HUES64 (cell line): Measurements from ENCODE around the gene FH. TPM values are rescaled to one million over a fixed set of nuclear protein-coding genes. Genes with fewer than 3 reads are reported as not detected.

ENCODE experiments used
- H3K27ac ChIP-seq: 2 replicates; pipeline ENCODE4 v1.7.0; 2013; ENCODE audit warnings: low read depth, low read length, inconsistent platforms
- H3K27me3 ChIP-seq: 2 replicates; pipeline ENCODE4 v1.6.1; 2013; ENCODE audit warnings: mild to moderate bottlenecking, low read length; ENCODE audit not compliant: insufficient read depth
- H3K36me3 ChIP-seq: 2 replicates; pipeline ENCODE4 v1.6.1; 2013; ENCODE audit warnings: mild to moderate bottlenecking, low read length; ENCODE audit not compliant: insufficient read depth
- H3K4me1 ChIP-seq: 2 replicates; pipeline ENCODE4 v1.6.1; 2013; ENCODE audit warnings: mild to moderate bottlenecking, low read length, moderate library complexity; ENCODE audit not compliant: insufficient read depth
- H3K4me3 ChIP-seq: 2 replicates; pipeline ENCODE4 v1.5.1; 2013; ENCODE audit warnings: mild to moderate bottlenecking, low read length, moderate library complexity
- H3K9ac ChIP-seq: 2 replicates; pipeline ENCODE4 v1.6.1; 2013; ENCODE audit warnings: mild to moderate bottlenecking, low read depth, low read length
- H3K9me3 ChIP-seq: 2 replicates; pipeline ENCODE4 v1.6.1; 2013; ENCODE audit warnings: low read depth, low read length; ENCODE audit not compliant: insufficient read depth
- WGBS: fragments of 150-250, 120-280 bp; methylation state at CpG from one replicate; pipeline ENCODE4 v1.1.7; 2013; ENCODE audit warnings: missing lambda C conversion rate; 5-methylcytosine and 5-hydroxymethylcytosine counted together
- polyA plus RNA-seq, 2 experiments: library from polyadenylated mRNA; stranded (reverse); fragments of 50-300 nt; gene quantifications; one replicate each; pipeline ENCODE4 v1.2.3, GENCODE V29; 2013

FH gene
- 52.8 TPM for polyA plus RNA-seq (2013, experiment 1 of 2)
- 56.6 TPM for polyA plus RNA-seq (2013, experiment 2 of 2)

DNA sequence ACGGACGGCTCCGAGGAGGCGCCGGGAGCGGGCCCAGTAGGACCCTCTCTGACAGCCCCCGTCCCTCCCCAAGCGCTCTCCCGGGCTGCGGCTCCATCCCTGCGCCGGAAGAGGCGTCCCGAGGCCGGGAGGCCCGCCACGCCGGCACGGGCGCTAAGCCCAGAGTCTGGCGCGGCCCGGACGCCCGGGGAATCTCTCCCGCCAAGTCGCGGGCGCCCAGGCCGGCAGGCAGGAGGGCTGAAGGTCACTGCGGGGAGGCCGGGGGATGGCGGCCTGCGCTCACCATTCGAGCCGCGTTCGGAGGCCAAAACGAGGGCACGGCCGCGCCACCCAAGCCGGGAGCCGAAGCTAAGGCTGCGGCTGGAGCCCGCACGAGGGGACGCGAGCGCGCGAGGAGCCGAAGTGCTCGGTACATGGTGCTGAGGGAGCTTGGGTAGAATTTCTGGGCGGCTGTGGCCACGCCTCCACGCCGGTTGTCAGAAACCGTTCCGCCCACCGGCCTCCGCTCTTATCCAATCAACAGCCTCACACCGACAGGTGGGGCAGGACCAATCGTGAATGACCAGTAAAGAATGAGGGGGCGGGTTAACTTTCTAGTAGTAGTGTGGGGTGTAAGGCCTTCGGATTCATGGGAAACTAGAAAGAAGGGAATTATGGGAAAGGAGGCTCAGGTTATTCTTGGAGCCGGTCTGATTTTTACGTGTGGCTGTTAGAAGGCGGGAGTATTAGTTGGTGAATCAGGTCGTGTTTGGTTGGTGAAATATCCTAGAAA, at the start of gene FH:
Gene FH, minus strand, starts transcription at position 448 of the 772 bp plus-strand sequence. Its CDS starts 33 bp downstream, at position 415.
- Histone ChIP-seq H3K4me1 (peaks cover 17% of the 10 kb centered on the region), H3K9me3 (no peaks in the 10 kb centered on the region), H3K9ac (peak within 1 kb of the TSS; percentile 73), H3K27ac (peak within 1 kb of the TSS; percentile 52; the same call in 1 of the 2 replicates), H3K36me3 (peaks cover 19% of the 10 kb centered on the region), H3K4me3 (peak within 1 kb of the TSS; percentile 85), H3K27me3 (peaks cover 24% of the 10 kb centered on the region)
- under 1% methylated on average over 69 of the region's 70 CpGs for WGBS

DNA sequence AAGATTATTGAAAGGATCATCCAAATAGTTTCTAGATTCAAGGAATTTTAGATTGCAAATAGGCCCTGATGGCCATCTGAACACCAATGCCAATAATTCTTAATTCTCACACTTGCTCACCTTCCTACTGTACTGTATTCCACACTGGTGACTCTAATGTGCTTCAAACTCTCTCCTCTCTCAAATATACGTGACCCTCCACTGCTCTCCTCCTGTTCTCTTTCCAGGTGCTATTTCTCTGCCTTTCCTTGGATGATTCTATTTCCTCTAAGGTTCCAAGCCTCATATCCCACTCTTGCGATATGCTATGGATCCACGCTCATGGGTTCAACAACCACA, 41.3 kb upstream of the FH start:
- no peak overlapping the region for H3K9ac ChIP-seq
- no peaks in the 10 kb centered on the region for H3K9me3 ChIP-seq
- H3K27me3 ChIP-seq = no peaks in the 10 kb centered on the region
- H3K27ac ChIP-seq = no peak overlapping the region
- no peak overlapping the region for H3K4me3 ChIP-seq
- 91% methylated on average over 3 of the region's 3 CpGs for WGBS
- no peaks in the 10 kb centered on the region for H3K4me1 ChIP-seq
- H3K36me3 ChIP-seq = no peaks in the 10 kb centered on the region

DNA sequence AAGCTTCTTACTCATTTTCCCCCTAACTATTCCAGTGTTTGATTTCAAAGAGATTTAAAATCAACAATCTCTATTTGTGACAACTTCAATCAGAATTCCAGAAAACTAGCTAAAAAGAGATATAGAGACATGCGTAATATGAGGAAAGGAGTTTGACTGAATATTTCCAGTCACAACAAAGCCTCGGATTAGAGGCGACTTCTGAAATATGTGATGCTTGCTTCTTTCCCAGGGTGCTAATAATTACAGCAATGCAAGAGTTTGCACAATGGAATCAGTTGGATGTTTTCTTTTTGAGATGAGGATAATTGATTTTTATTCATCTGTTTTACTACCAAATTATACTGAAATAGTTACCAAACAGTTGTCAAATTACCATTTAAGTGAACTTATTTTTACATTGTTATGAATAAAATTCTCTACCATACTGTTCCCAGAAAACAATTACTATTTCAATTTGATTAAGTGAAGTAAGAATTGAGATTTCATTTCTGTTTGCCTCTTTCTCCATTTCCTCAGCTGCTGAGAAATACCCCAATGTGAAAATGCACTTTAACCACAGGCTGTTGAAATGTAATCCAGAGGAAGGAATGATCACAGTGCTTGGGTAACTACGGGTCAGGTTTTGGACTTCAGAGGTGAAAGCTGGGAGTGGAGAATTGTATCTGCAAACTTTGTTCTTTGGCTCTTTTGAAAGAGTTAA, 40.7 kb upstream of the FH start:
- 95% methylated on average over 4 of the region's 4 CpGs for WGBS
- Histone ChIP-seq H3K27ac (no peak overlapping the region), H3K36me3 (no peaks in the 10 kb centered on the region), H3K9me3 (no peaks in the 10 kb centered on the region), H3K4me1 (no peaks in the 10 kb centered on the region), H3K27me3 (no peaks in the 10 kb centered on the region), H3K9ac (no peak overlapping the region), H3K4me3 (no peak overlapping the region)

- Histone ChIP-seq H3K9ac (no peak overlapping the region), H3K9me3 (no peaks in the 10 kb centered on the region), H3K27me3 (no peaks in the 10 kb centered on the region), H3K4me1 (no peaks in the 10 kb centered on the region), H3K36me3 (no peaks in the 10 kb centered on the region), H3K4me3 (no peak overlapping the region), H3K27ac (no peak overlapping the region)
- 91% methylated on average over 5 of the region's 5 CpGs for WGBS
Observed at GRCh38 chr1:241557551-241558193, 38.1 kb upstream of the FH start.

DNA sequence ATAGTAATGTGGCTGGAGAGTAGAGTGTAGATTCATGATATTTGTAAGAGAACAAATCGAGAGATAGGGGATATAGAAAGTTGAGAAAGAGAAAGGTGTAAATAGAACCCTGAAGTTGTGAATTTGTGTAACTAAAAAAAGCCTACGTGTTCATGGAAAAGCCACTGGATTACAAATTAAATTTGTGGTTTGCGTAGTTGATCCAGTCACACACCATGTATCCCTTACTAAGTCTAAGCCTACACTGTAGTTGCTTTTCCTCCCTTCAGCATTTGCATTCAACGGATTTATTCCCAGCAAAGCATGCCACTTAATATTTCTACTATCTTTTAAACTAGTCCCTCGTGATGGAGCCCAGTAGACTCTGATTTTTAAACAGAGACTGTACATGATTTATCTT, 37.5 kb upstream of the FH start:
- Histone ChIP-seq H3K27me3 (no peaks in the 10 kb centered on the region), H3K27ac (no peak overlapping the region), H3K4me1 (no peaks in the 10 kb centered on the region), H3K36me3 (no peaks in the 10 kb centered on the region), H3K9me3 (no peaks in the 10 kb centered on the region), H3K4me3 (no peak overlapping the region), H3K9ac (no peak overlapping the region)
- WGBS = 96% methylated on average over 5 of the region's 5 CpGs

GRCh38 chr1:241555526-241555925, 36.0 kb upstream of the FH start:
- no peaks in the 10 kb centered on the region for H3K27me3 ChIP-seq
- no peak overlapping the region for H3K9ac ChIP-seq
- 95% methylated on average over 3 of the region's 3 CpGs for WGBS
- H3K36me3 ChIP-seq = no peaks in the 10 kb centered on the region
- no peak overlapping the region for H3K27ac ChIP-seq
- no peak overlapping the region for H3K4me3 ChIP-seq
- no peaks in the 10 kb centered on the region for H3K9me3 ChIP-seq
- H3K4me1 ChIP-seq = no peaks in the 10 kb centered on the region

GRCh38 chr1:241553886-241554592, 34.5 kb upstream of the FH start:
- Histone ChIP-seq H3K4me1 (no peaks in the 10 kb centered on the region), H3K27me3 (no peaks in the 10 kb centered on the region), H3K9me3 (no peaks in the 10 kb centered on the region), H3K9ac (no peak overlapping the region), H3K27ac (no peak overlapping the region), H3K4me3 (no peak overlapping the region), H3K36me3 (no peaks in the 10 kb centered on the region)
- 96% methylated on average over 7 of the region's 7 CpGs for WGBS

DNA sequence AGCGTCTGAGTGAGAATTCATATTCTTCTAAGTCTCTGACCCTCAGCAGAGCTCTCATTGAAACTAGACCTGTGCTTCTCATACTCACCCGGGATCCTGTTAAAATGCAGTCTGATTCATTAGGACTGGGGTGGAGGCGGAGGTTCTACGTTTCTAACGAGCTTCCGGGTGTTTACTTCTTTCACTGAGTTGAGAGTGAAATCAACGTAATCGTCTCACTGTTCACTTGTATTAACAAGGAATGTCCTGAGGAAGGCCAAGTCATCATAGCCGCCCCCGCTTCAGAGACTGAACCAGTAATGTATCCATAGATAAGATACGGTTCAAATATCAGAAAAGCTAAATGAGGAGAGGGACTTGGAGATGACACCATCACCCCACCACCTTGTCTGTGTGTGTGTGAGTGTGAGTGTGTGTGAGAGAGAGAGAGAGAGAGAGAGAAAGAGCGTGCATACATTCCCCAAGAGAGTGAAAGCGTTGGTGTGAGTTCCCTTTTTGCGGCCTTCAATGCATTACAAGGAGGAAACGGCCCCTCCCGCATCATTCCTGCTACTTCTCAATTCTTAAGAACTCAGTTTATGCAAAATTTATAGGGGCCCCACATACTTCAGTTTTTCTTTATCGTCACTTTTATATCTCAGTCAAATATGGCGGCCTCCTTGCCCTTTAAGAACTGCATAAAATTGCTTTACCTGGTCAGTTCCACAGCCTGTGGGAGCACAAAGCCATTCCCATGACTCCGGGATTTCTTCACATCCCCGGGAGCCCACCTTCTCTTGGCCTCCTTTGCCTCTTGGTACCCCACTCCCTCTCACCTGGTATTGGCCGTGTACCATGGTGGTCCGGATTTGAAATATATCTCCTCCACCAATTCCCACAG, 32.4 kb upstream of the FH start:
- Histone ChIP-seq H3K36me3 (no peaks in the 10 kb centered on the region), H3K9ac (no peak overlapping the region), H3K27me3 (no peaks in the 10 kb centered on the region), H3K4me3 (no peak overlapping the region), H3K4me1 (no peaks in the 10 kb centered on the region), H3K9me3 (no peaks in the 10 kb centered on the region), H3K27ac (no peak overlapping the region)
- 93% methylated on average over 22 of the region's 22 CpGs for WGBS

DNA sequence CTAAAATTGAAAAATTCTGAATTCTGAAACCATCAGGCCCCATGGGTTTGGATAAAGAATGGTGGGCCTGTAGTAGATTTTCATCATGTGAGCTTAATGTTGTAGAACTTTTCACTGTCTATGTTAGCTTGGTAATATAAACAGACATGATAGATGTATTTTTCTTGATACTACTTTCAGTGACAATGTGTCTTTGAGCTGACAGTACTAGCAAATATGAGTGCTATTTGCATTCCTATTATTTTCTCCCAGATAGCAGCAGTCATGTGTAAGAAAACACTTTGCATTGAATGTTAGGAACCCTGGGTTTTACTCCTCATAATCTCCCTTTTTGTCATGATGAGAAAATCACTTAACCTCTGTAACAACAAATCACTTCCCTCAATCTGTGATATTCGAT, 30.8 kb upstream of the FH start:
- H3K36me3 ChIP-seq = no peaks in the 10 kb centered on the region
- H3K27me3 ChIP-seq = no peaks in the 10 kb centered on the region
- no peak overlapping the region for H3K27ac ChIP-seq
- 97% methylated on average over 1 of the region's 1 CpG for whole genome bisulfite sequencing
- H3K4me3 ChIP-seq = no peak overlapping the region
- H3K9ac ChIP-seq = no peak overlapping the region
- no peaks in the 10 kb centered on the region for H3K9me3 ChIP-seq
- H3K4me1 ChIP-seq = no peaks in the 10 kb centered on the region

DNA sequence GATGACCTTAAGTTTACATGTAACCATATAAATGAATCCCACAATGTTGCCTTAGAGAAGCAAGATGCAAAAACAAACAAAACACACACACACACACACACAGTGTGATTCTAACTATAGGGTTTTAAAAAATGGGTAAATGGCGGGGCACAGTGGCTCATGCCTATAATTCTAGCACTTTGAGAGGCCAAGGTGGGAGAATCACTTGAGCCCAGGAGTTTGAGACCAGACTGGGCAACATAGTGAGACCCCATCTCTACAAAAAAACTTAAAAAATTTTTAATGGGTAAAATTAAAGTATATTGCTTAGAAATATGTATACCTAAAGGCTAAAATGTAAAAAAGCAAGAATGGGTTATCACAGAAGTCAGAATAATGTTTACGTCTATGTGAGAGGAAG, 28.5 kb upstream of the FH start:
- H3K27me3 ChIP-seq = no peaks in the 10 kb centered on the region
- no peaks in the 10 kb centered on the region for H3K4me1 ChIP-seq
- H3K36me3 ChIP-seq = no peaks in the 10 kb centered on the region
- 90% methylated on average over 2 of the region's 2 CpGs for WGBS
- H3K9ac ChIP-seq = no peak overlapping the region
- no peaks in the 10 kb centered on the region for H3K9me3 ChIP-seq
- no peak overlapping the region for H3K27ac ChIP-seq
- no peak overlapping the region for H3K4me3 ChIP-seq
